SK-N-SH (cell line): ENCODE measurements around the gene TSHZ2.

Experiments used
- EP300 ChIP-seq, 2 experiments: IDR thresholded peaks; 2 replicates each; pipeline versions ENCODE4 v1.4.0 to v1.6.1; 2012; ENCODE audit warnings: borderline replicate concordance in 1 of 2, low read depth in 1 of 2, low read length in 1 of 2
- TF ChIP-seq, protein P1 (sequence below): fragments of 200-600 bp; sonication (generic); IDR thresholded peaks from 2 replicates; pipeline ENCODE4 v1.6.1; 2017; ENCODE audit warnings: antibody characterized with exemption, mild to moderate bottlenecking, moderate library complexity

DNA sequence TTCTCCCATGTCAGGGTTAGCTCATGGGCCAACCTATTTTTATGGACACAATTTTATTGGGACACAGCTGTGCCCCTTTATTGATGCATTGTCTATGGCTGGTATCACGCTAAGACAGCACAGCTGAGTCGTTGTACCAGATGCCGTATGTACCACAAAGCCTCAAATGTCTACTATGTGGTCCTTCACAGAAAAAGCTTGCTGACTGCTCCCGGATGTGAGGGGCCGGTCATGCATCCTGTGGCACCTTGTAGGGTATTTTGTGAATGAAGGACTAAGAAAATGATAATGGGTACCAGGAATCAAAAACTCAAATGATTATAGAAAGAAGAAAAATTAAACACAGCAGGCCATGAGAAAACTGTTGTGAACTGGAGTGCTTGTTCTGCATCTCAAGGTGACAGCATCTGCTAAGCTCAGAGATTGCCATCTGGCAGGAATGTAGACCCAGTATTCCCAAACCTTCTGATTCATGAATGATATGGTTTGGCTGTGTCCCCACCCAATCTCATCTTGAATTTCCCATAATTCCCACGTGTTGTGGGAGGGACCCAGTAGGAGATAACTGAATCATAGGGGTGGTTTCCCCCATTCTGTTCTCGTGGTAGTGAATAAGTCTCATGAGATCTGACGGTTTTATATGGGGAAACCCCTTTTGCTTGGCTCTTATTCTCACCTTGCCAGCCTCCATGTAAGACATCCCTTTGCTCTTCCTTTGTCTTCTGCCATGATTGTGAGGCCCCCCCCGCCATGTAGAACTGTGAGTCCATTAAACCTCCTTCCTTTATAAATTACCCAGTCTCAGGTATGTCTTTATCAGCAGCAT, 248.5 kb downstream of the TSHZ2 start:
- TF ChIP-seq, protein P1, sequence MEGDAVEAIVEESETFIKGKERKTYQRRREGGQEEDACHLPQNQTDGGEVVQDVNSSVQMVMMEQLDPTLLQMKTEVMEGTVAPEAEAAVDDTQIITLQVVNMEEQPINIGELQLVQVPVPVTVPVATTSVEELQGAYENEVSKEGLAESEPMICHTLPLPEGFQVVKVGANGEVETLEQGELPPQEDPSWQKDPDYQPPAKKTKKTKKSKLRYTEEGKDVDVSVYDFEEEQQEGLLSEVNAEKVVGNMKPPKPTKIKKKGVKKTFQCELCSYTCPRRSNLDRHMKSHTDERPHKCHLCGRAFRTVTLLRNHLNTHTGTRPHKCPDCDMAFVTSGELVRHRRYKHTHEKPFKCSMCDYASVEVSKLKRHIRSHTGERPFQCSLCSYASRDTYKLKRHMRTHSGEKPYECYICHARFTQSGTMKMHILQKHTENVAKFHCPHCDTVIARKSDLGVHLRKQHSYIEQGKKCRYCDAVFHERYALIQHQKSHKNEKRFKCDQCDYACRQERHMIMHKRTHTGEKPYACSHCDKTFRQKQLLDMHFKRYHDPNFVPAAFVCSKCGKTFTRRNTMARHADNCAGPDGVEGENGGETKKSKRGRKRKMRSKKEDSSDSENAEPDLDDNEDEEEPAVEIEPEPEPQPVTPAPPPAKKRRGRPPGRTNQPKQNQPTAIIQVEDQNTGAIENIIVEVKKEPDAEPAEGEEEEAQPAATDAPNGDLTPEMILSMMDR, result no peak
- TF ChIP-seq EP300 (IDR thresholded peaks at IDR 0.05; ENCODE audit: borderline replicate concordance in 1 of 2, low read depth in 1 of 2, low read length in 1 of 2), result no peak
